GM10847 (cell line): ENCODE data around the gene RUNX2.

Source experiments
- POLR2A ChIP-seq: IDR thresholded peaks from 2 replicates; pipeline ENCODE4 v1.6.1; 2011; ENCODE audit not compliant: insufficient read length; ENCODE audit errors: extremely low read depth

RUNX2 gene

GRCh38 chr6:45491048-45491735 lies 163.1 kb downstream of the RUNX2 start:
- no peak for TF ChIP-seq POLR2A

- no peak for TF ChIP-seq POLR2A
Observed at GRCh38 chr6:45491874-45492273, 163.7 kb downstream of the RUNX2 start.

GRCh38 chr6:45493761-45494160 lies 165.6 kb downstream of the RUNX2 start:
- TF ChIP-seq POLR2A: no peak

- no peak for TF ChIP-seq POLR2A
Observed at GRCh38 chr6:45494416-45495135, 166.4 kb downstream of the RUNX2 start.

- TF ChIP-seq POLR2A: no peak
Observed at GRCh38 chr6:45495429-45496084, 167.4 kb downstream of the RUNX2 start.

- TF ChIP-seq POLR2A: no peak
Observed at GRCh38 chr6:45496085-45496433, 167.9 kb downstream of the RUNX2 start.

- no peak for TF ChIP-seq POLR2A
Observed at GRCh38 chr6:45498591-45498990, 170.5 kb downstream of the RUNX2 start.

- TF ChIP-seq POLR2A: no peak
Observed at GRCh38 chr6:45500924-45501816, 173.0 kb downstream of the RUNX2 start.

GRCh38 chr6:45502456-45502855 lies 174.3 kb downstream of the RUNX2 start:
- no peak for TF ChIP-seq POLR2A

- TF ChIP-seq POLR2A: no peak
Observed at GRCh38 chr6:45504947-45505346, 176.8 kb downstream of the RUNX2 start.

GRCh38 chr6:45505470-45505869 lies 177.3 kb downstream of the RUNX2 start:
- no peak for TF ChIP-seq POLR2A

GRCh38 chr6:45507186-45507585 lies 179.1 kb downstream of the RUNX2 start:
- TF ChIP-seq POLR2A: no peak

- no peak for TF ChIP-seq POLR2A
Observed at GRCh38 chr6:45509426-45509825, 181.3 kb downstream of the RUNX2 start.

GRCh38 chr6:45512717-45513116 lies 184.6 kb downstream of the RUNX2 start:
- TF ChIP-seq POLR2A: no peak

- TF ChIP-seq POLR2A: no peak
Observed at GRCh38 chr6:45513213-45513618, 185.1 kb downstream of the RUNX2 start.
